ENCODE results near the gene SGTB. TPM values are rescaled to one million over a fixed set of nuclear protein-coding genes. Genes with fewer than 3 reads are reported as not detected.

SGTB gene
- total RNA-seq (2014; rRNA removed; shearing (Covaris generic)) = 7.7 and 9.9 TPM in 2 replicates

GRCh38 chr5:65721720-65722574 lies at the start of gene SGTB, which contains the start of gene NLN:
SGTB (minus strand) TSS chr5:65722109; CDS start chr5:65720807, 1,302 bp downstream.
NLN (plus strand) TSS chr5:65722205; CDS start chr5:65722374, 169 bp downstream.
- peak; percentile 91 for DNase-seq (ENCODE audit: low read depth)

GRCh38 chr5:65771266-65771665 lies 49.4 kb upstream of the SGTB start:
- DNase-seq (ENCODE audit: low read depth) = no peak

- DNase-seq (ENCODE audit: low read depth) = peak; percentile 73
Observed at GRCh38 chr5:65769539-65769938, 47.6 kb upstream of the SGTB start.

GRCh38 chr5:65768723-65769346 lies 46.9 kb upstream of the SGTB start:
- DNase-seq (ENCODE audit: low read depth) = no peak

GRCh38 chr5:65767565-65767964 lies 45.7 kb upstream of the SGTB start:
- no peak for DNase-seq (ENCODE audit: low read depth)

GRCh38 chr5:65766781-65767180 lies 44.9 kb upstream of the SGTB start:
- DNase-seq (ENCODE audit: low read depth) = no peak

GRCh38 chr5:65766175-65766574 lies 44.3 kb upstream of the SGTB start:
- DNase-seq (ENCODE audit: low read depth) = no peak

GRCh38 chr5:65765582-65765981 lies 43.7 kb upstream of the SGTB start:
- no peak for DNase-seq (ENCODE audit: low read depth)

GRCh38 chr5:65762234-65762633 lies 40.3 kb upstream of the SGTB start:
- DNase-seq (ENCODE audit: low read depth) = peak; percentile 28

- peak; percentile 49 for DNase-seq (ENCODE audit: low read depth)
Observed at GRCh38 chr5:65760504-65761275, 38.8 kb upstream of the SGTB start.

GRCh38 chr5:65758546-65759144 lies 36.7 kb upstream of the SGTB start:
- DNase-seq (ENCODE audit: low read depth) = no peak

- peak; percentile 14 for DNase-seq (ENCODE audit: low read depth)
Observed at GRCh38 chr5:65753189-65753588, 31.3 kb upstream of the SGTB start.

- DNase-seq (ENCODE audit: low read depth) = no peak
Observed at GRCh38 chr5:65750938-65751337, 29.0 kb upstream of the SGTB start.

GRCh38 chr5:65749956-65750355 lies 28.0 kb upstream of the SGTB start:
- DNase-seq (ENCODE audit: low read depth) = no peak

GRCh38 chr5:65749221-65749844 lies 27.4 kb upstream of the SGTB start:
- DNase-seq (ENCODE audit: low read depth) = no peak

- peak; percentile 66 for DNase-seq (ENCODE audit: low read depth)
Observed at GRCh38 chr5:65742565-65743231, 20.8 kb upstream of the SGTB start.

GRCh38 chr5:65739162-65739561 lies 17.3 kb upstream of the SGTB start:
- no peak for DNase-seq (ENCODE audit: low read depth)

GRCh38 chr5:65738305-65738704 lies 16.4 kb upstream of the SGTB start:
- no peak for DNase-seq (ENCODE audit: low read depth)

GRCh38 chr5:65737842-65738241 lies 15.9 kb upstream of the SGTB start:
- DNase-seq (ENCODE audit: low read depth) = no peak

- no peak for DNase-seq (ENCODE audit: low read depth)
Observed at GRCh38 chr5:65736011-65736410, 14.1 kb upstream of the SGTB start.

- no peak for DNase-seq (ENCODE audit: low read depth)
Observed at GRCh38 chr5:65734921-65735320, 13.0 kb upstream of the SGTB start.

All from Daoy (cell line).